ENCODE results near the gene MGLL.

MGLL gene

GRCh38 chr3:127774647-127775046 is 47.7 kb downstream of the MGLL start:
- DNase-seq (ENCODE audit: low read depth) = no peak

- no peak for DNase-seq (ENCODE audit: low read depth)
Measured at GRCh38 chr3:127773752-127774395, 48.4 kb downstream of the MGLL start.

- no peak for DNase-seq (ENCODE audit: low read depth)
Measured at GRCh38 chr3:127772827-127773751, 49.2 kb downstream of the MGLL start.

- DNase-seq (ENCODE audit: low read depth) = no peak
Measured at GRCh38 chr3:127772273-127772672, 50.0 kb downstream of the MGLL start.

GRCh38 chr3:127771746-127772145 is 50.6 kb downstream of the MGLL start:
- DNase-seq (ENCODE audit: low read depth) = no peak

GRCh38 chr3:127770671-127771355 is 51.5 kb downstream of the MGLL start:
- no peak for DNase-seq (ENCODE audit: low read depth)

- no peak for DNase-seq (ENCODE audit: low read depth)
Measured at GRCh38 chr3:127769284-127770081, 52.8 kb downstream of the MGLL start.

- no peak for DNase-seq (ENCODE audit: low read depth)
Measured at GRCh38 chr3:127768346-127769008, 53.8 kb downstream of the MGLL start.

GRCh38 chr3:127767126-127767525 is 55.2 kb downstream of the MGLL start:
- DNase-seq (ENCODE audit: low read depth) = no peak

- DNase-seq (ENCODE audit: low read depth) = no peak
Measured at GRCh38 chr3:127765735-127766134, 56.6 kb downstream of the MGLL start.

- no peak for DNase-seq (ENCODE audit: low read depth)
Measured at GRCh38 chr3:127764841-127765362, 57.4 kb downstream of the MGLL start.

GRCh38 chr3:127764301-127764700 is 58.0 kb downstream of the MGLL start:
- no peak for DNase-seq (ENCODE audit: low read depth)

GRCh38 chr3:127763816-127764215 is 58.5 kb downstream of the MGLL start:
- no peak for DNase-seq (ENCODE audit: low read depth)

- DNase-seq (ENCODE audit: low read depth) = no peak
Measured at GRCh38 chr3:127763337-127763736, 59.0 kb downstream of the MGLL start.

- no peak for DNase-seq (ENCODE audit: low read depth)
Measured at GRCh38 chr3:127762787-127763105, 59.6 kb downstream of the MGLL start.

GRCh38 chr3:127762077-127762786 is 60.1 kb downstream of the MGLL start:
- no peak for DNase-seq (ENCODE audit: low read depth)

GRCh38 chr3:127761441-127761801 is 60.9 kb downstream of the MGLL start:
- DNase-seq (ENCODE audit: low read depth) = no peak

GRCh38 chr3:127760791-127761440 is 61.4 kb downstream of the MGLL start:
- DNase-seq (ENCODE audit: low read depth) = no peak

- no peak for DNase-seq (ENCODE audit: low read depth)
Measured at GRCh38 chr3:127760361-127760760, 62.0 kb downstream of the MGLL start.

- DNase-seq (ENCODE audit: low read depth) = no peak
Measured at GRCh38 chr3:127759826-127760225, 62.5 kb downstream of the MGLL start.

Data from stimulated activated CD4-positive, alpha-beta T cell treated with anti-CD3 and anti-CD28 coated beads, Interleukin-2, amount 100 ng/mL, for 4 hours (primary cell).